ENCODE results near the gene CCDC43. TPM values are rescaled to one million over a fixed set of nuclear protein-coding genes. Genes with fewer than 3 reads are reported as not detected.
A peak's percentile ranks its signal among the peaks of the same experiment; 100 is the strongest.

The CCDC43 gene
- total RNA-seq, 1 donor from 2014 or later = 18.8 TPM

- TF ChIP-seq, protein P1, sequence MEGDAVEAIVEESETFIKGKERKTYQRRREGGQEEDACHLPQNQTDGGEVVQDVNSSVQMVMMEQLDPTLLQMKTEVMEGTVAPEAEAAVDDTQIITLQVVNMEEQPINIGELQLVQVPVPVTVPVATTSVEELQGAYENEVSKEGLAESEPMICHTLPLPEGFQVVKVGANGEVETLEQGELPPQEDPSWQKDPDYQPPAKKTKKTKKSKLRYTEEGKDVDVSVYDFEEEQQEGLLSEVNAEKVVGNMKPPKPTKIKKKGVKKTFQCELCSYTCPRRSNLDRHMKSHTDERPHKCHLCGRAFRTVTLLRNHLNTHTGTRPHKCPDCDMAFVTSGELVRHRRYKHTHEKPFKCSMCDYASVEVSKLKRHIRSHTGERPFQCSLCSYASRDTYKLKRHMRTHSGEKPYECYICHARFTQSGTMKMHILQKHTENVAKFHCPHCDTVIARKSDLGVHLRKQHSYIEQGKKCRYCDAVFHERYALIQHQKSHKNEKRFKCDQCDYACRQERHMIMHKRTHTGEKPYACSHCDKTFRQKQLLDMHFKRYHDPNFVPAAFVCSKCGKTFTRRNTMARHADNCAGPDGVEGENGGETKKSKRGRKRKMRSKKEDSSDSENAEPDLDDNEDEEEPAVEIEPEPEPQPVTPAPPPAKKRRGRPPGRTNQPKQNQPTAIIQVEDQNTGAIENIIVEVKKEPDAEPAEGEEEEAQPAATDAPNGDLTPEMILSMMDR (IDR thresholded peaks at IDR 0.05) = no peak
- DNase-seq = no peak
- Histone ChIP-seq H3K27me3 (peaks cover 51% of the 10 kb centered on the region), H3K4me3 (peak within 1 kb of the TSS; percentile 3), H3K36me3 (no peaks in the 10 kb centered on the region), H3K27ac (no peak within 1 kb of the TSS), H3K4me1 (no peaks in the 10 kb centered on the region), H3K9me3 (no peaks in the 10 kb centered on the region)
- intact Hi-C loops (cut with DNase I) = no loop called here
- peak; percentile 56 for ATAC-seq
Observed at GRCh38 chr17:44655983-44656710, 33.4 kb downstream of the CCDC43 start, which contains the start of gene MEIOC. Gene MEIOC, plus strand, starts transcription at chr17:44656468. Its CDS starts 146 bp downstream, at chr17:44656614.

DNA sequence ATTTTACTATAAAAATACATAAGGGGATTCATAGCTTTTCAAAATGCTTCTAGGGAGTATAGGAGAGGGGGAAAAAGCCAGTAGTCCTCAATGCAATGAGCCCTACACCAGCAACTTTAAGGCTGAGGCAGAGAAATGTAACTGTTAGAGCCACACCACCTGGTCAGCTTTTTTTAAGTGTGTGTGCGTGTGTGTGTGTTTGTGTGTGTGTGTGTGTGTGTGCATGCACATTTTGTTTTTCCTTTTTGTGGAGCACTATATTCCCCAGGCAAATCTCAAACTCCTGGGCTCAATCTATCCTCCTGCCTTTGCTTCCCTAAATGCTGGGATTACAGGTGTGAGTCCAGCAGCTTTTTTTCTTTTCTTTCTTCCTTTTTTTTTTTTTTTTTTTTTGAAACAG is 35.6 kb downstream of the CCDC43 start:
- TF ChIP-seq, protein P1 (IDR thresholded peaks at IDR 0.05) = no peak
- DNase-seq = no peak
- intact Hi-C loops (cut with DNase I) = no loop called here
- Histone ChIP-seq H3K27ac (no peak overlapping the region), H3K36me3 (no peaks in the 10 kb centered on the region), H3K4me1 (no peaks in the 10 kb centered on the region), H3K27me3 (peaks cover 51% of the 10 kb centered on the region), H3K4me3 (no peak overlapping the region), H3K9me3 (no peaks in the 10 kb centered on the region)
- ATAC-seq = no peak

- Histone ChIP-seq H3K27ac (no peak overlapping the region), H3K4me3 (no peak overlapping the region), H3K4me1 (no peaks in the 10 kb centered on the region), H3K9me3 (no peaks in the 10 kb centered on the region), H3K27me3 (peaks cover 51% of the 10 kb centered on the region), H3K36me3 (no peaks in the 10 kb centered on the region)
- DNase-seq (no peak), ATAC-seq (no peak)
- TF ChIP-seq, protein P1 (IDR thresholded peaks at IDR 0.05) = no peak
- intact Hi-C loops (cut with DNase I) = no loop called here
Observed at GRCh38 chr17:44653384-44653783, 36.2 kb downstream of the CCDC43 start.

DNA sequence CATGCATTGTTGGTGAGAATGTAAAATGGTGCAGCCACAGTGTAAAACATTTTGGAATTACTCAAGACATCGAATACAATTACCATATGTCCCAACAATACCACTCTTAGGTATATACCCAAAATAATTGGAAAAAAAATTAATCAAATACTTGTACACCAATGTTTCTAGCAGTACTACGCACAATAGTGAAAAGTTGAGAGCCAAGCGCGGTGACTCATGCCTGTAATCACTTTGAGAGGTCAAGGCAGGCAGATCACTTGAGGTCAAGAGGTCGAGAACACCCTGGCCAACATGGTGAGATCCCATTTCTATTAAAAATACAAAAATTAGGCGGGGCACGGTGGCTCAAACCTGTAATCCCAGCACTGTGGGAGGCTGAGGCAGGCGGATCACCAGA is 36.8 kb downstream of the CCDC43 start:
- Histone ChIP-seq H3K9me3 (no peaks in the 10 kb centered on the region), H3K27me3 (peaks cover 47% of the 10 kb centered on the region), H3K27ac (no peak overlapping the region), H3K4me3 (no peak overlapping the region), H3K36me3 (no peaks in the 10 kb centered on the region), H3K4me1 (no peaks in the 10 kb centered on the region)
- intact Hi-C loops (cut with DNase I) = no loop called here
- ATAC-seq = no peak
- DNase-seq = no peak
- TF ChIP-seq, protein P1 (IDR thresholded peaks at IDR 0.05) = no peak

GRCh38 chr17:44651228-44651627 is 38.3 kb downstream of the CCDC43 start:
- TF ChIP-seq, protein P1 (IDR thresholded peaks at IDR 0.05) = no peak
- DNase-seq (no peak), ATAC-seq (no peak)
- no peak overlapping the region for H3K27ac ChIP-seq
- H3K4me1 ChIP-seq = no peaks in the 10 kb centered on the region
- H3K4me3 ChIP-seq = no peak overlapping the region
- H3K36me3 ChIP-seq = no peaks in the 10 kb centered on the region
- intact Hi-C loops (cut with DNase I) = no loop called here
- H3K9me3 ChIP-seq = no peaks in the 10 kb centered on the region
- H3K27me3 ChIP-seq = peaks cover 32% of the 10 kb centered on the region

All from upper lobe of right lung (tissue), 1 donor.